Activated T-cell treated with anti-CD3 and anti-CD28 coated beads for 1 hour (primary cell): ENCODE measurements around the gene DNAJC16.
"Not testable (repeated sequence)": the region's sequence is repeated elsewhere in the genome, so short reads cannot be mapped to it uniquely, and the experiment has no call there.

Experiments used
- DNase-seq: peaks from one replicate; pipeline ENCODE4 v3.0.0-alpha.2; 2020; ENCODE audit warnings: low read depth

The DNAJC16 gene

DNA sequence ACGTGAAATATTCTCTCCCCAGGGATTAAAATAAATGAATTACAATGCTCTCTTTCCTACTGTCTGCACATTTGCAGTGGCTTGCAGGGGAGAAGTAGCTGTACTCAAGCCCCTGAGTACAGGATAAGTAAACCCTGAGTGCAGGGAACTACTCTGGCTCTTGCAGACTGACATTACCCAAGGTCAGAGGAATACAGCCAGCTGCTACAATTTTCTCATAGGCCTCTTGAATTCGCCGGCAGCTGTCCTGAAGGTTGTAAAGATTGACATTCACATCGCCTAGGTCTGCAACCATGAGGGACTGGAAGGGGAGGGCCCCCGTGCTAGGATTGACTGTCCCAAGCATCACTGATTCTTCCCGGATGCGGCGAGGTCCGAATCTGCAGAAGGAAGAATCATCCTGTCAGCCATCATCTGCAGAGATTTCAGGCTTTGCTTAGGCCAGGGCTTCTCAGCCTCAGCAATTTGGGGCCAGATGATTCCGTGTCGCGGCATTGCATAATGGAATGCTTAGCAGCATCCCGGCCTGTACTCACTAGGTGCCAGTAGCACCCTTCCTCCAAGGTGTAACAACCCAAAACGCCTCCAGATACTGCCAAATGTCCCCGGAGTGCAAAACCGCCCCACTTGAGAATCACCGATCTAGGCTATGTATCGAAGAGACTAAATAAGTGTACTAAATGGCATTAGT is 56.5 kb downstream of the DNAJC16 start:
- DNase-seq: no peak

DNA sequence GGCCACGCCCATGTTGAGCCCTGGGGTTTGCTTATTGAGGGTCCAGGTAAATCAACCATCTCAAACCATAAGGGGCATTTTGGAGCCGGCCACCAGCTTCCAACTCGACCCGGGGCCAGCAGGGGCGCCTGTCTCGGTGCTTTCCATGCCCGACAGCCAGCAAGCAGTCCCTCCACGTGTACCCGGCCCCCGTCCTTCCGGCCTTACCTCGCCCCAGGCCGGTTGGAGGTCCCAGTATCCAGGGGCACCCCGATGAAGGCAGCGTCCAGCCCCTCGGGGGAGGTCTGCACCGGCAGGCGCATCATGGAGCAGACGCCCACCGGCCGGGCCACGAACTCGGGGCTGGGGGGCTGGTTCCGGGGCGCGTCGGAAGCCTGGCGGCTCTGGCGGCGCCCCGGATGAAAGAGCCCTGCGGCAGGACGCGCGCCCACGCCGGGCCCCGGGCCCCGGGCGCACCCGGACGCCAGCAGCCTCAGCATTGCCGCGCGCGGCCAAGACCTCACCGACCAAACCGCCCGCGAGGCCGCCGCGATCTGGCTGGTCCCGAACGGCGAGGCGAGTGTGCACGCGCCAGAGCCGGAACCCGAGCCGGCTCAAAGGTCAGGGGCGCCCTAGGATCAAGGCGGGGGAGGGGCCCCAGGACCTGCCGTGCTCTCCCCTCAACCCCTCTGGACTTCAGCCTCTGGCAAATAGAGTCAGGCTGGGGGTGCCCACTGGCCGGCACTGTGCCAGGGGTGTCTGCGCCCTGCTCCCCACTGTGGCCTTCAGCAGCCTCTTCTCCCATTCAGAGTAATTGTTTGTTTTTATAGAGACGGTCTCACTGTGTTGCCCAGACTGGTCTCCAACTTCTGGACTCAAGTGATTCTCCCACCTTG is 58.1 kb downstream of the DNAJC16 start, which contains the start of gene AGMAT:
TSS of gene AGMAT (minus strand) at position 563 of the 875 bp plus-strand sequence. CDS start at position 479, 84 bp downstream.
- peak; percentile 35 for DNase-seq

DNA sequence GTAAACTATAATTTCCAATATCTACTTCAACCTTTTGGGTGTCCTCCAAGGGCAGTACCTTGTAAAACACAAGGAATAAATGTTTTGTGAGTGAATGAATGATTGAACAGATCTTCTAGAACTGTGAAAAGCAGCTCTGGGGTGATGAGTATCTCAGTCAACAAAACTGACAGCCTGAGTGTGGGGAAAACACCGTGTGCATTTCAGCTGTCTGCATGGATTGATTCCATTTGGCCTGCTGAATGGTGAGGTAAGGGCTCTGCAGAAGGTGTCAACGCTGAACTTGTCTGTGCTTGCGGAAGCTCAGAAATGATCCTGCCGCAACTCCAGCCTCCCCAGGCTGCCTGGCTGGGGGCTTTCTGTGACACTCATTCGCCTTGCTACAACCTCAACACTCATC is 65.6 kb downstream of the DNAJC16 start:
- no peak for DNase-seq

DNA sequence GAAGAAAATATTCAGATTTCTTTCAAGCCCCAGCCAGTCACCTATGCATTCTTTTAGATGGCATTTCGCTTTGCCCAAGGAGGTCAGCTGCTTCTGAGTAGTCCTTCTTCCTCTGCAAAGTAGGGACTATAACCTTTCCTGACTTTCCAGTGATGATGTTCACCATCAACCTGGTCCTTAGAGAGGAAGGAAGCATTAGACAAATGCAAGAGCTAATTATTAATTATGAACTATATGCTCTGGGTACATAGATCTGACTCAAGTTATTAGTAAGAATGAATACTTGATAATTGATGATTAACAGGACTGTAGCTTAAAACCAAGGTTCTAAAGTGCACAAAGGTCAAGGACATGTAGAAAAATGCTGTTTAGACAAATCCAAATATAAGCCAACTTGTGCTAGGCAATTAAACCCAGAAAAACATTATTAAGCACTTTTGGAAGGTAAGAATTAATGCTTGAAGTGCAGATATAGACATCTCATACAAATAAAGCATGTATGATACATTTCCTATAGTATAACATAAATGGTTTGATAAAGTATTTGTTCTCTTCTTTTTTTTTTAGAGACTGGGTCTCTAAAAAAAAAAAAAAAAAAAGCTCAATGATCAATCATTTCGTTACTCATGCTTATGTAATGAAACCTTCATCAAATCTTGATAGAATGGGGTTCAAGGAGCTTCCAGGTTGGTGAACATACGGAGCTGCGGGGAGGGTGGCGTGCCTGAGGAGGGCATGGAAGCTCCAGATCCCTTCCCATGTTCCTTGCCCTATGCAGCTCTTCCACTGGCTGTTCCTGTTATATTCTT is 69.4 kb downstream of the DNAJC16 start:
- DNase-seq: no peak

DNA sequence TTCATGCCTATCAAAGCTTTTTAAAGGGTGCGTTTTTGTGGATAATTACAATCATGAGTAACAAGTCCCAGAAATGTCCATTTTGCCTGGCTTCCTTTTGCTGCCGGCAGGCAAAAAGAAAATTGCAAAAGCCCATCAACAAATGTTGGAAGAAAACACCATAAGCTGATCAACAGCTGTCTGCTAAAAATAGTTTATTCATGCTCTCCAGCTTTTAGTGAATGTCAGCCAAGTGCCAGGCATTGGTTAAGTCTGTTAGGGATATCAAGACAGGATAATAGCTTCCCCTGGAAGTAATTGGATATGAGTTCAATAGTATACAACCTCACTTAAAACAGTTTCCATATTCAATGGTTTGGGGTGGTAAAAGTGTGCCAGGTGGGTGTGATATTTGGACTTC is 71.8 kb downstream of the DNAJC16 start:
- no peak for DNase-seq

DNA sequence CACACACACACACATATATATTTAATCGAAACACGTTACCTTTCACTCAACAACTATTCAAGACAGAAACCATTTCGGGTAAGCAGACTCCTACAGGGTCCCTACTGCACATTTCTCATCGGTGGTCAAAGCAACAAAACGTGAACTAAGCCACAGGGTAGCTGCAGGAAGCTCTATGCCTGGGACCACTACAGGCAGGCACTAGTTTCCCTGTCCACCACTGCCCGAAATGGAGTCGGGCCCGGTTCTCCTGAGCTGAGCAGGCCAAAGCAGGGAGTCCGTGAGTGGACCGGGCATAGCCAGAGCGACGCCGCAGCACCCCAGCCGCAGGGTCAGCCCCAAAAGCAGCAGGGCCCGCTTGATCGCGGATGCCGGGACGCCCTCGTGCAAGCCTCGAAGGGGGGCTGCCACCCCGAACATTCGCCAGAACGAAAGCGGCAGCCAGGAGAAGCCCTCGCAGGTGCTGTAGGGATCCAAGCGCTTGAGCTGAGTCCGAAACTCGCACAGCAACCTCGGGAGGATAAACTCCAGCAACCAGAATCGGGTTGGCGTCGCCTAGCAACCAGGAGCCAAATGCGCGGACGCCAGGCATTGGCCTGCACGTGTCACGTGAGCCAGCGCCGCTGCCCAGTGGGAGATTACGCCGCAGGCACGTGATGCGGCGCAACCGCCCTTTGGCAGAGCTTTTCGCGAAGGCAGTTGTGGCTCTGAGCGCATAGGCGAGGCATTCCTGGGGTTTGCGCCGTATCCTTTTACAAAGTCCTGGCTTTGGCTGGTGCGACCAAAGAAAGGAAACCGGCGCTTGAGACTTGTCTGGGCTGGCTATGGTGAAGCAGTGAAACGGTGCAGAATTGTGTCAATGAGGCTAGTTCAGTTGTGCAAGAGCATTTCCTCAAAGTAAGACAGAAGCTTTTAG is 76.7 kb downstream of the DNAJC16 start:
- DNase-seq: peak; percentile 85

DNA sequence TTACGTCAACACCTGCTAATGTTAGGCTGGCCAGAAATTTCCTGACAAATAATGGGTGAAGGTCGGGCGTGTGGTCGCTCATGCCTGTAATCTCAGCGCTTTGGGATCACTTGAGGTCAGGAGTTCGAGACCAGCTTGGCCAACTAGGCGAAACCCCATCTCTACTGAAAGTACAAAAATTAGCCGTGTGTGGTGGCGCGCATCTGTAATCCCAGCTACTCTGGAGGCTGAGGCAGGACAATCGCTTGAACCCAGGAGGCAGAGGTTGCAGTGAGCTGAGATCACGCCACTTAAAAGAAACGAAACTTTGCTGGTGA is 77.3 kb downstream of the DNAJC16 start:
- DNase-seq: not testable (repeated sequence)

DNA sequence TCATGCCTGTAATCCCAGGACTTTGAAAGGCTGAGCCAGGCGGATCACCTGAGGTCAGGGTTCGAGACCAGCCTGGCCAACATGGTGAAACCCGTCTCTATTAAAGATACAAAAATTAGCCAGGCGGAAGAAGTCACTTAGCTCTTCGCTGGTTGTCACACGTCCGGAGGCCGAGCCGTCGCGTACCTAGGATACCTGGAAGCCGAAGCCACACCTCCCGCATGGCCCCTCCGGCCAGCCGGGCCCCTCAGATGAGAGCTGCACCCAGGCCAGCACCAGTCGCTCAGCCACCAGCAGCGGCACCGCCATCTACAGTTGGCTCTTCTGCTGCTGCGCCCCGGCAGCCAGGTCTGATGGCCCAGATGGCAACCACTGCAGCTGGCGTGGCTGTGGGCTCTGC is 77.8 kb downstream of the DNAJC16 start:
- DNase-seq: not testable (repeated sequence)

DNA sequence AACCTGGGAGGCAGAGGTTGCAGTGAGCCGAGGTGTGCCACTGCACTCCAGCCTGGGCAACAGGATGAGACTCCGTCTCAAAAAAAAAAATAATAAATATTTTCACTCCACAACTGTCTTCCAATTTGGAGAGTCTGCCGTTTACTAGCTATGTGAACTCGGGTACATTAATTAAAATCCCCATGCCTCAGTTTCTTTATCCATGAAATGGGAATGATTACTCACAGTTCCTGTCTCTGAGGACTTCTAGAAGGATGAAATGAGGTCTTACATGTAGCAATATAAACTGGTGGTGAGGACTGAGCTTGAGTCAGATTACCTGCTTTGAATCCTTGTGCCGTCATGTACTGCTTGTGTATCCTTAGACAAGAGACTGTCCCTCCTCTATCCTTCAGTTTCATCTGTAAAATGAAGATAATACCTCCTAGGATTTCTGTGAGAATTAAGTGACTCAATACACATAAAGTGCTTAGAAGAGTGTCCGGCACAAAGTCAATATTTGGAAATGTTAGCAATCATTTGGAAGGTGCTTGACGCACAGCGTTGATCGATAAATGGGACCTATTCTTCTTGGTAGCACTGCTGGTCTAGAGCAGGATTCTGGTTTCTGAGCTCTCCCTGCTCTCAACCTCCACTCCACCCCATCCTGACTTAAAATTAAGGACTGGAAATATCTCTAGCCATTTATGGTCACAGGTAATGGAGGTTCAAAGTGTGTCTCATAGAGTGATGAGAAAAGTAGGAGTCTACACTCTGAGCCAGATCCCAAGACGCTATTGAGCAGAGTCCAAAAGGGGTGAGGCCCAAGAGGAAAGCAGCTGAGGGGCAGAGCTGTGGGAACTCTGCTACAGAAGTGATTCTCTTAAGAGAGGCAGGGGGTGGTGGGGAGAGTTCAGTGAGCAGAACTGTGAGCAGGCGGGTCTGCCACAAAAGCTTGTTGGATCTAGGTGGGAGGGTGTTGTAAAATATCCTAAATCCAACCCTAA is 79.0 kb downstream of the DNAJC16 start:
- no peak for DNase-seq

DNA sequence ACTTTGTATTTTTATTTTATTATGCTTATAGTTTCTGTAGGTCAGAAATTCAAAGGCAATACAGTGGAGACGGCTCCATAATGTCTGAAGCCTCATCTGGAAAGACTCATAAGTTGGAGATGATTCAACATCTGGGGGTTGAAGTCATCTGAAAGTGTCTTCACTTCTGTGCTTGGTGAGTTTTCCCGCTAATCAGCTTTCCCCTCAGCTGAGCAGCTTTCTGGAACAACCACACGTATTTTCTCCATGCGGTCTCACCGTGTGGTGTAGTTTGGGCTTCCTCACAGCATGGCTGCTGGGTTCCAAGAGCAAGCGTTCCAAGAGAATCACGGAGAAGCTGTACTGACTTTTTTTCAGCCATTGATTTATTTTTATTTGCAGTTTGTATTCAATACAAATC is 83.0 kb downstream of the DNAJC16 start:
- DNase-seq: no peak

DNA sequence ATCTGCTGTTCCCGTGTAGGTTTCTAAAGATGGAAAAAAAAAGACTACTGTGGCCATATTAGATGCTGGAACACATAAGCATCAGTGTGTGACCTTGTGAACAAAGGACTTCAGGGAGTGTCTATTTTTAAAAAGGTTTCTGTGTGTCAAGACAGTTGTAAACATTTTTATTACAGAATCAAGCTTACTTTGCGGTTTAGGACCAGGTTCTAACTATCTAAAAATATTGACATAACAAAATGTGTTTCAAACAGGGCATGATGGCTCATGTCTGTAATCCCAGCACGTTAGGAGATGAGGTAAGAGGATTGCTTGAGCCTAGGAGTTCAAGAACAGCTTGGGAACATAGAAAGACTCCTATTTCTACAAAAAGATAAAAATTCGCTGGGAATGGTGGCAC is 83.5 kb downstream of the DNAJC16 start:
- no peak for DNase-seq

DNA sequence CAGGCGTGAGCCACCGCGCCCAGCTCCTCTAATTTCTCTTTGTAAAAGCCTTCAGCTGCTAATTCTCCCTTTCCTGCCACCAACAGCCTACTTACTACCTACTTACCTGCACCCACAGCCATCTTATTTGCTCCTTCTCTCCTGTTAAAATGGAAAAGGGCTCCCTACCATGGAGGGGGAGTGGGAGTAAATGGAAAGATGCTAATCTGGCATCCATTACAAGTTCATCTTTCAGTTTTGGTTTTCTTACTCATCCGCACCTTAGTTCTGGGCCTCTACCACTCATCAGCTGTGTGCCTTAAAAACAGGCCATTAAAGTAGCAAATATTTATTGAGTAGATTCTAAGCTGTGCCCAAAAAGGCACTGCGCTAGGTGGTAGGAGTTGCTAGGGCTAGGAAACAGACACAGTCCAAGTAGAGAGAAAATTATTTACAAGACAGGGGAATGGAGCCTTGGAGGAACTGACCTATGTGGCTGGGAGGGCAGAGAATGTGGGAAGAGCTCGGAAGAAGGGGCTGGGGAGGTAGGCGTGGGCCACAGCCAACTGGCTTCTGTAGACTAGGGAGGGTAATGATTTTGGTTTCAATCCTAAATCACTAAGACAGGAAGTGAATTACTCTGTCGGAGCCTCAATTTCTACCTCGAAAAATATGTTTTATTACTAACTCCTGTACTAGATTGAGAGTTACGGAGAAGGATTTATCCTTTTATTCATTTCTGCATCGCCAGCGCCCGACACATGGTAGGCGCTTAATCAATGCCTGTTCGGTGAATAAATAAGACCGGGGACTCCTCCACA is 89.9 kb downstream of the DNAJC16 start:
- DNase-seq: no peak

DNA sequence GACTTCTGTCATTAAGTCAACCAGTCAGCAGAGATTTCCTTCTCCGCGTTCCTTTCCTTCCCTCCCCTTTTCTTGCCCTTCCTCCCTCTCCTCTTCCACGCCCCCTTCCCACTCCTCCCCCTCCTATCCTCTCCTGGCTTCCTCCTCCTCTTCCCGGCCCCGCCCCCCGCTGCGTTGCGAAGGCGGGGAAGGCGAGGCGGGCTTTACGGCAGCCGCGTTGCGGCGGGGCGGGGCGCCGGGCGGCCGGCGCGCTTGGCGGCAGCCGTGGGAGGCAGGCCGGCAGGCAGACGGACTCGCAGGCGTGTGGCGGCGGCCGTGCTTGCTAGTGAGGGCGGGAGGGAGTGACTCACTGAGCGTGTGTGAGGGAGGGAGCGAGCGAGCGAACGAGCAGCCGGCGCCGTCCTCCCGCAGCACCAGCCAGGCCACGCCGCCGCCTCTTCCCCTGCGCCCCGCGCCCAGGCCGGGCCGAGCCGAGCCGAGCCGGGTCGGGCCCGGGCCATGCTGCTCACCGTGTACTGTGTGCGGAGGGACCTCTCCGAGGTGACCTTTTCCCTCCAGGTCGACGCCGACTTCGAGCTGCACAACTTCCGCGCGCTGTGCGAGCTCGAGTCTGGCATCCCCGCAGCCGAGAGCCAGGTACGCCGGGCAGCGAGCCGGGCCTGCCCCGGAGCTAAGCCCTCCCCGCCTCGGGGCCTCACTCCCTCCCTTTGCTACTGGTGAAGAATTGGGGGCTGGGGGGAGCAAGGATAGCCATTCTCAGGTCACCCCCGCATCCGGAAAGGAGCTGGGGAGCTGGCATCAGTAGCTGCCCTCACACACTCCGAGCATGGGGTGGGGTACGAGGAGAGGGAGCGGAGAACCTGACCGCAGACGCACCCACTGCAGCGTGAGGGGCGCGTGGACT is 90.8 kb downstream of the DNAJC16 start, which contains the start of gene DDI2:
TSS of gene DDI2 (plus strand) at position 286 of the 904 bp plus-strand sequence. CDS start at position 499, 213 bp downstream.
- DNase-seq: peak; percentile 87

DNA sequence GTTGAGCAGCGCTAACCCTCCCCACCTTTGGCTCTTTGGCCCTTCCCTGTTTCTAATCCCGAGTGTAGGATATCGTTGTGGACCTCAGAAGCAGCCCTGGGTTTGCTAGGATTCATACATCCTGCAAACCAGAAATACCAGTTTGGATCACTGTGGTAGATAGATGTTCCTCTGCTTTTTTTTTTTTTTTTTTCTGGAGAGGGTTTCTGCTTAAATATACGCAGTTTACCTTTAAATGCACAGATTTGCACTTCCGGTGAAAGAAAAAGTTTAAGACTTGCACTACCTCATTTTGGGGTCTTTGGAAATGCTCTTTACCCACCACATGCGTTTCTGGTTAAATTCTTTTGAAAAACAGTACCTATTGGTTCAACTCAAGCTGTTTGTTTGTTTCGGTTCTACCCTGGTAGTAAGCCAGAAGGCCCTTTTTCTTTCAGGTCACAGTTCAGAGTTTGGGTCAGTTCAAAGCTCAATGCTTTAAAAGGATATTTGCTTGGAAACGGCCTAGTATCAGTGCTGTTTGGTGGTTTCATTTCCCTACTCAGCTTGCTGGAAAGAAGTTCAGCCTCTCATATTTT is 91.5 kb downstream of the DNAJC16 start:
- DNase-seq: no peak

DNA sequence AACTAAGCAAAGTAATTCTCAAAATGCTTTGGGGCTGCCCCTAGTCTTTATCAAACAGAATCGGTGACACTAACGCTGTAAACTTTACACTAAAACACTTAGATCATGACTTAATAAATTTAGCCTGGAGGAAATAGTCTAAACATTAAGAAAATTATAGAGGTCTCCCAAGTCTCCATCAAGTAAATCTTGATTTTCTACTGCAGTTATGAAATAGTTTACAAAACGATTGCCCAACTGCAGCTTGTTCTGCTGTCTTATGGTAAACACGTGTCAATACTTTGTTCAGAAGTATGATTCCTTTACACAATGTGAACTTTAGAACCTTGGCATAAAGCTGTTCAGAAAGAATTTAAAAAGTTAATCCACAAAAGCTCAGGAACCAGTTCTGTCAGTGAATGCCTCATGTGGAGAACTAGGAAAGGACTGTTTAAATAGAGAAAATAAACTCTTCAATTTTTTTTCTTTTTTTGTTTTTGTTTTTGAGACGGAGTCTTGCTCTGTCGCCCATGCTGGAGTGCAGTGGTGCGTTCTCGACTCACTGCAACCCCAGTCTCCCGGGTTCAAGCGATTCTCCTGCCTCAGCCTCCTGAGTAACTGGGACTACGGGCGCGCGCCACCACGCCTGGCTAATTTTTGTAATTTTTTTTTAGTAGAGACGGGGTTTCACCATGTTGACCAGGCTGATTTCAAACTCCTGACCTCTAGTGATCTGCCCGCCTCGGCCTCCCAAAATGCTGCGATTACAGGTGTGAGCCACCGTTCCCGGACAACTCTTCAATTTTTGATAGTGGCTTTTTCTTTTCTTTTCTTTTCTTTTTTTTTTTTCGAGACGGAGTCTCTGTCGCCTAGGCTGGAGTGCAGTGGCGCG is 92.2 kb downstream of the DNAJC16 start:
- DNase-seq: no peak

DNA sequence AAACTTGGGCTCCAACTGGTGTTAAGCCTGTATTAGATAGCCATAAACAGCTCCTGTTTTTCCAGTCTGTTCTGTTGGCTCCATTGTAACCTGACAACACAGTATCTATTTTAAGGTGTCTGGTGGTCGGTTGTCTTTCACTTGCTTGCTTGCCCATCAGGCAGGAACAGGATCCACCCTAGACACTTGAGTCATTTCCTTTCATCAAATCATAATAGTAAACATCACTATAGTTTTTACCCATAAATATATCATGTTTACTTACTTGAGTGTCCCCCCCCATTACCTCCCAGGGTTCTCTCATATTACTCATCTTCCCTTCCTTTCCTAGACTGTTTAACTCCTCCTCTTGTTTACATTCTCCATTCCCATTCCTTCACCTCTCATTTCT is 93.5 kb downstream of the DNAJC16 start:
- DNase-seq: no peak
